HG03175 (cell line): Measurements from ENCODE around the gene DCTN3.

Experiments
- ATAC-seq: cut with Tn5 transposase; IDR thresholded peaks from one replicate; pipeline ENCODE4 v1.9.1; 2021; ENCODE audit warnings: mild to moderate bottlenecking, moderate library complexity; ENCODE audit not compliant: unreplicated experiment

Gene DCTN3

DNA sequence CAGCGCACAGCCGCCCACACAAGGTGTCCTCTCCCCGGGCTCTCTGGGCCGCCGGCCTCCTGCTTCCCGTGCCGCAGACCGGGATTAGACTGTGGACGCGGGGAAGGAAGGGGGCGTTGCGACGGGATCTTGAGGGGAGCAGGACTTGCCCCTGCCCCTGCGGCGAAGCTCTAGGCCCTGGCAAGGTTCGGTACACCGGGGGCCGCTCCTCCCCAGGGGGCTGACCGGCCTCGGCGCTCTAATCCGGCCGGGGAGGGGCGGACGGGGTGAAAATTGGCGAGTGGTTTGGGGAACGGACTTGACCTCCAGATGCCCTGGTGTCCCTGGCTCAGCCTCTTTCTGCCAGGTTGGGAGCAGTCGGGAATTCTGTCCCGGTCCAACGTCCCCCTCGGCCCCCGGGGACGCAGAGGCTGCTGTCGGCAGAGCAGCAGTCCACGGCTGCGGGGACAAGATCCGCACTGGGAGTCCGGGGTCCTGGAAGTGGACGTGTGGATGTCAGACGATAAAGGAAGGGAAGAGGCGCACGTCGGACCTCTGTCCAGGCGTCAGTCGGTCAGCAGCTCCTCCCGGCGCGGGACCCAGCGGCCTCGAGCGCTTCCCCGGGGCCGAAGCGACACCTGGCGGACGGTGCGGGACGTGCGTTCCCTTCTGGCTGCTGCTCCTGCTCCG lies 28.9 kb downstream of the DCTN3 start:
- peak; percentile 62 for ATAC-seq

DNA sequence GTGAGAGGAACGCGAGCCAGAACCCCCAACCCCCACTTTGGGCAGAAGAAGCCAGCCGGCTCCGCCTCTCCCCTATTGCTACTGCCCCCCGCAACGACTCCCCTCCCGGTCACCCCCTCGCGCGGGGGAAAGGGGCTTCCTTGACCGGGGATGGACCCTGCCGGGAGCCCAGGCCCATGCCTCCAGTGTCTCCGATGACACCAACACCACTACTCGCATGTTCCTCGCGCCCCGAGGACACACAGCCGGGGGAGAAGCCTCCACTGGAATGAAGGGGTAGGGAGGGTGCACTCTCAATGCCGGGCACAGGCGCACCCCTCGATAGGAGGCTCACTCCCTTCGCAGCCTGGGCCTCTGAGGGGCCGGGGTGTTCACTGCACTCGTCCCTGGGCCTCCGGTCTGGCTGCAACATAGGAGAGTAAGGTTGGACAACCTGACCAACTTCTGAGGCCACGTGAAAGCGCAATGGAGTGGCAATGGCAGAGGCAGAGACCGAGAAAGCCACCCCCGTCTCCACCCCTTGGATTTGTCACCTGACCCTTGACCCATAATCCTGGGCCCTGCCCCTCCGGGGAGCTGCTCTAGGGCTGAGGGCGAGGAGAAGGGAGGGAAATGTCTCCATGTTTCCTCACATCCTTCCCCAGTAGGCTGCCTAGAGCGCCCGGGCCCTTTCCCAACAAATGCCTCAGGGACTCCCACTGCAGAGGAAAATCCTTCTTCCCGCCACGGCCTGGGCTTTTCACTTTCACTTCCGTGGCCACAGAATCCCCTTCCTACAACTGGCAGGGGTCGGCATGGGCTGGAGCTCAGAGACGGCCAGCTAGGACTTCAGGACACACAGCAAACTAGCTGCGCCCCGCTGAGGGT lies 29.7 kb downstream of the DCTN3 start:
- ATAC-seq = no peak

DNA sequence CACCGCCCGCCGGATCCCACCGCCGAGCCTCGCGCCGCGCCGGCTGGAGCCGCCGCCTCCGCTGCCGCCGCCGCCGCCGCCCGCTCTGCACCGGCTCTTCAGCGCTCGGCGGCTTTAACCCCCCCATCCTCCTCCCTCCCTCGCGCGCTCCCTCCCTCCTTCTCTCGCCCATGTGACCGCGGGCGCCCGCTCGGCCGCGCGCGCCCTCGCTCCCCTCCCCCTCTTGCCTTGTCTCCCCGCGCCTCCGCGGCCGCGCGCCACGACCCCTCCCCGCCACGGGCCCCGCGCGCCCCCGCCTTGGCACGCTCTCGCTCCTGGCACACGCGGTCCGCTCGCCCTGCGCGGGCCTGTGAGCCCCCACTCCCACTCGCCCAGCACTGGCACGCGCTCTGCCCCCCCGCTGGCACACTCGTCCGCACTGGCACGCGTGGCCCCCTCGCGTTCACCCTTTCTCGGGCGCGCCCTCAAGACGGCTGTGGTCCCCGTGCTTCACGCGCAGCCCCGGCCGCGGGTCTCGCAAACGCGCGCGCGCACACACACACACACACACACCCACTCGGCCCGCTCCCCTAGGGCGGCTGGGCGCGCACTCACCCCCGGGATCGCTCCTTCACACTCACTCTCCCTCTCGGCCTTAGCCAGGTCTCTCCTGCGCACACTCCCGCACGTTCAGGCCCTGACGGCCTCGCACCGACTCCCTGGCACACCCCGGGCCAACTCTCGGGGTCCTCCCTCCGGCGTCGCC lies 30.5 kb downstream of the DCTN3 start, which contains the start of gene CNTFR:
CNTFR (minus strand) TSS at position 89 of the 745 bp plus-strand sequence. CDS start 20,743 bp downstream, outside the sequence.
- ATAC-seq = no peak

DNA sequence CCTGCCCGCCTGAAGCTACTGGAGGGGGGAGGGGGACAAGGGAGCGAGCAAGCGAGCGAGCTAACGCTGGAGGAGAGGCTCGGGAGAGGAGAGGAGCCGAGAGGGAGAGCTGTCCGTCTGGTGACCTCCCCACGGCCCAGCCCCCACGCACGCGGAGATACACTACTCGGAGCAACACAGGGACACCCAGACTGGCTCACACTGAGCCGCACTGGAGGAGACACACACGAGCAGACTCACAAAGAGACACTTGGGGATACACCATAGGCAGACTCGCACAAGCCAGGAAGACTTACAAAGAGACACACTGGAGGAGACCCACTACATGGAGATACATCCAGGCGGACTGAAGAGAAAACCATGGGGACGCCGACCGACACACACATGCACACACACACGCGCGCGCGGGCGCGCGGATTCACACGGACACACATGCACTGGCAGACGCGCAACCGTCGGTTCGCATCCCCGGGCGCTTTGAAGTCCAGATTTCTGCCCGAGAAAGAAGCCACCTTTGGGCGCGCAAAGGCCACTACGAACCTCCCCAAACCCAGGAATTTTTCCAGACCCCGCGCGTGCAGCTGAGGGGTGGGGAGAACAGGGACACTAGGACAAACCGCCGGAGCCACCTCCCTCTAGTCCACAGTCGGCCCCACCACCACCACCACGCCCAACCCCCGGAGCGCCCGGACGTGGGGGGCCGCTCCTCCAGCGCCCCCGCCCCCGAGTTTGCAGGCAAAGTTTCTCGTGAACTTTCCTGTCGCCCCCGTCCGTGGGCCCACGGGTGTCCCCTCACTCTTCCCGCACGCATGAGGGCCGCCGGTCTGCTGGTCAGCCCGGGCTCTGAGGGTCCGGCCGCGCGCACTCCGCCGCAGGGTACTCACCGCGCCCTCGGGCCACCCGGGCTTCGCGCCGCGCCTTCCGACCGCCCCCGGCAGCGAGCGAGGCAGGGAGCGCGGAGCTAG lies 31.3 kb downstream of the DCTN3 start:
- no peak for ATAC-seq

DNA sequence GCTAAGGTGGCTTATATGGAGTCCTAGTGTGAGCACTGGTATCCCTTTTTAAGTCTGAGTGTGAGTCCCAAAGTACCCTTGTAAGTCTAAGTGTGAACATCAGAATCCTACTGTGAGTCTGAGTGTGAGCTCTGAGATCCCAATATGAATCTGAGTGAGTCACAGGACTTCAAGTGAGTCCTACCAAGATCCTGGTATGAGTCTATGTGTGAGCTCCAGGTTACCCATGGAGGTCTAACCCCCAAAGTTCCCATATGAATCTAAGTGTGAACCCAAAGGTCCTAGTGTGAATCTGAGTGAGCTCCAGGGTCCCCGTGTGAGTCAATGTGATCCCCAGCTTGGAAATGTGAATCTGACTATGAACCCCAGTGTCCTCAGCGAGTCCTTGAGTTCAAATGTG lies 33.0 kb downstream of the DCTN3 start:
- no peak for ATAC-seq

DNA sequence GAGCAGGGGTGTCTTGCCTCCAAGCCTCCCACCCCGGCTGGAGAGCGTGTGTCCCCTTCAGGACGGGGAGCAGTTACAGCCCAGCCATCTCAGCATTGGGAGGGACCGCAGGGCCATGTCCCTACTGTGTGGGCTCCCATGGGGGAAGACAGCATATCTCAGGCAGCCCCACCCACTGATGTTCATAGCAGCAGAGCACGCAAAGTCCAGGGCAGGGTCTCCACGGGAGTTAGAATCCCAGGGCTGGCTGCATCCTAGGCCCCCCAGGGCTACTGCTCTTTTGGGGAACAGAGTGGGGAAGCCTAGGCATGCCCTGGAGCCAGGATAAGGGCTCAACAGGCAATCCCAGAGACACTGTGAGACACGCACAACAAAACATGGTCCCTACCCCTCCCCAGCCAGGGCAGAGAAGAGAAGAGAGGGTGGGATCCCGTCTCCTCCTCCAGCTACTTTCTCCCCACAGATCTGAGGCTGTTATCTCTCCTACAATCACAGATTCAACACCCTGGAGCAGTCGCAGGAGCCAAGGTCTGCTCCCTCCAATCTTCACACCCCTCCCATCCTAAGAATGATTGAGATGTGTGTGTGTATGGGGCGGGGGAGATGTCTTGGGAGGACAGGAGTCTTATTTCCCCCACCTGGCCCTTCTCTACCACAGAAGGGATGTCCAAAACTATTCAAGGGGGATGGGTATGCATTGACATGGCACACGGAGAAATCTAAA lies 34.2 kb downstream of the DCTN3 start:
- no peak for ATAC-seq

DNA sequence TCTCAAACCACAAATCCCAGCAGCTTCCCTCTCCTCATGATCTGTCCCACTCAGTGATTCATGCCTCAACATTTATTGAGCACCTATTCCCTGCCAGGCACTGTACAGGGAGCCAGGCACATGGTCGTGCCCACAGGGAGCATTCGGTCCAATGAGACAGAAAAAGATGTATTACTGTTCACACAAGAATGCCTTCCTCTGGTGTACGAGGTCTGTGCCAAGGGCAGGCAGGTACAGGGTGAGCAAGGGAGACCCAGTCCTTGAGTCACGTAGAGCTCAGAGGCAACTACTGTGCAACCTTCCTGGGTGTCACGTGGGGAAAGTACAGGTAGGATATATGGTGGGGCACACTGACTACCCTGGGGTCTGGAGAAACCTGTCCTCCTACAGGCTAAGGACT lies 35.3 kb downstream of the DCTN3 start:
- ATAC-seq = no peak

DNA sequence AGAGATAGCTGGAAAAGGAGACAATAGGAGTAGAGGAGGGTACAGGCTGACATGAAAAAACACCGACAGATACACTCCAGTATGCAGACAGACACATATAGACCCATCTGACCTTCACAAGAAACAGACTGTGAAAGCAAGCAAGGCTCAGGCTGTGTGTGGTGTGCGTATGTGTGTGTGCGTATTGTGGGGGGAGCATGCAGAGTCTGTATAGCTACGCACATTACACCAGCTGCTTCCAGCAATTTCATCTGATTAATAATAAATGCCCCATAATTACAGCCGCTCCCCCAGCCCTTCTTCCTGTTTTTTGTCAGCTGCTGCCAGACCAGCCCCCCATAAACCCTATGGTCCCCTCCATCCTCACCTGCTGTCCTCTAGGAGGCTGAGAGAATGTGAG lies 37.5 kb downstream of the DCTN3 start:
- no peak for ATAC-seq

DNA sequence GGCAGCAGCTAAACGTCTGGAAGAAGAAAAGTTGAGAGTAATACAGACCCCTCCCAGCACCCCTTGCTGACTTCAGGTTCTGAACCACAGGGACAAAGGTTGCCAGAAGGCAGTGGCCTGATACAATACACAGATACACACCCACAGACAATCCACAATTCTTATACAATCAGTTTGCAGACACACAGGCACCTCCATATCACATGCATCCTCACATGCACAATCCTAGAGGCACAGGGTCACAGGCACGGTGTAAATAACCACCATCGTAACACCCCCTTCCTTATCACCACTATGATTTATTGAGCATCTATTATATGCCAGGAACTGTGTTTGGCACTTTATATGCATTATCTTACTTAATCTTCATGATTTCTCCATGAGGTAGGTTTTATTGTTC lies 39.0 kb downstream of the DCTN3 start:
- no peak for ATAC-seq

DNA sequence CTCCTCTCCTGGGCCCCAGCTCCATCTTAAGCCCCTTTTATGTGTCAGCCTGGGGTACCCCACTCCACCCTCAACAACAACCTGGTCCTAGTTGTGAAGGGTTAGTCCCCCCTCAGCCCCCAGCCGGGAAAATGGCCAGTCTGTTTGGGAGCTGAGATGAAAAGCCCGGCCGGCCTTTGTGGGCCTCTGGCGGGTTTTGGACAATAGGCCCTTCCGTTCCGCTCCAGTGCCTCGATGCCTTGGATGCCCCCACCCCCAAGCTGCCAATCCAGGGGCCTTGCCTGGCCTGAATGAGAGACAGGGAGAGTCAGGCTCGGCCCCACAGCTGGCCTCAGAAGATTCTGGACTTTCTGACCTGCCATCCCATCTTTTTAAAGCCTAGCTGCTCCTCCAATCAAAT lies 39.9 kb downstream of the DCTN3 start:
- ATAC-seq = no peak

DNA sequence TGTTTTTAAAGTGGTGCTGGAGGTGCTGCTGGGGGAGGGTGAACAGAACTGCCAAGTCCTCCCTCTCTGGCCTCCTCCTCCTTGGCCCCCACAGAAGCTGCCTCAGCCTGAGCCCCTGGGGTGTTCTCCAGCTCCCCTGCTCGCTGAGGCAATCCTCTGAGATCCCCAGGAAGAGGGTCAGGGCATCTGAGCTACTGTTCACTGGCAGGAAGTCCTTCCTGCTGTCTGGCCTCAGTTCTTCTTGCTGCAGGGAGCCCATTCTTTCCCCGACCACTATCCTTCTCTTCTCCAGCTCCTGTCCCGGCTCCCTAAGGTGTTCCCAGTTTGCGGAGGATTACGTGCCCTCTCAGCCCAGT lies 40.5 kb downstream of the DCTN3 start:
- ATAC-seq = no peak

DNA sequence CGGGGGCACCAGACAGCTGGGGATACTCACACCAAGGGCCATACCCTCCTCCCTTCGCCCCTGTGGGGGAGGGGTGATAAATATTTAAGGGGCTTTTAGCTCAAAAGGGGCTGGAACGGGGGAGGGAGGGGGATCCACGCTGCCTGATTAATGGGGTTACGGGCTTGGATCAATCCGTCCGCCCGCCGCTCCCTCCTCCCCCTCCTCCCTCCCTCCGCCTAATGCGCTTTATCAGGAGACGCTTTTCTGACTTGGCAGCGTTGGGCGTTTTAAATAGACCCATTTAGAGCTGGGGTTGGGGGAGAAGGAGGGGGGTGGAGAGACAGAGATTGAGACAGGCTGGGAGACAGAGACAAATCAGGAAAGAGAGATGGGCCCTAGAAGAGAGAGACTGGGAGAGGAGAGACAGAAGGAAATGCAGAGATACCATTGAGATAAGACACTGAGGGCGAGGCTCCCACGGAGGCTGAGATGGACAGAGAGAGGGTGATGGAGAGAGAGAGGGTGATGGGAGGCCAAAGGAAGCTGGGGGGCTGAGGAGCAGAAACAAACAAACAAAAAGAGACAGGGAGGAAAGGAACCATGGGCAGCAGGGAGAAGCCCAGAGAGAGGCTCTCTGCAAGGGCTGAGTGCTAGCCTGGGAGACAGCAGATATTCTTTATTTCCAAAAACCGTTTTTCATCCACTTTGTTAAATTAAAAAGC lies 41.0 kb downstream of the DCTN3 start:
- no peak for ATAC-seq

DNA sequence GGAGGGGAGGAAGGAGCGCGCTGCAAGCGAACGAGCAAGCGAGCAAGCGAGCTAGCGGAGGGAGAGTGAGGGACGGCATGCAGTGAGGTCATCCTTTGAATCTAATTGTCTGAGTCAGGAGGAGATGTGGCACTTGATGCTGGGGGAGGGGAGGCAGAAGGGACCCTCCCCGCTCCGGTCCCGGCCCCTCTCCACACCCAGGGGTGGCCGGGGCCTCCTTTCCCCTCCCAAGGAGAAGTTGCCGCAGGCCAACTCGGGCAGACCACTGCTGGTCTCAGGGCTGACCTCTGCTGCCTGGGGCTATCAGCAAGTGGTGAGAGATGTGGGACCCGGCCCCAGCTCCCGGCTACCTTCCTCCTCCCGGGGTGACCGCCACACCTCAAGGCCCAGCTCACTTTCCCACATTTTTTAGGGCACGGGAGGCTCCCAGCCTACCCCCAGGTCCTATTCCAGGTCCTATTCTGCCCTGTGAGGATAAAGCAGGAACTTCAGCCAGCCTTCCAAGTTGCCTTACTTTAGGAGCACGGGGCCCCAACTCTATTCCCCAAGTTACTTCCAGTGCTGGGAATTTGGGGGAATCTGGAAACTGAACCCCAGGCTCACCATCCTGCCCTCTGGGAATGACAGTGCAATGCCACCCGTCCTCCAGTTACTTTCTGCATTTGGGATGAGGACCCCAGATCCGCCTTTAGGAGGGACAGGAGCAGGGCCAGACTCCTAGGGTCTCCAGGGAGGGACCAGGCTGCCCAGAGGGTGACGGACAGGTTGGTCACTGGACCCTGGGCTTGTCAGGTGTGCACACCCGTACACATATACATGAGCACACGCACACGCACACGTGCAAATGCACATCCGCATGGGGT lies 41.8 kb downstream of the DCTN3 start:
- no peak for ATAC-seq

DNA sequence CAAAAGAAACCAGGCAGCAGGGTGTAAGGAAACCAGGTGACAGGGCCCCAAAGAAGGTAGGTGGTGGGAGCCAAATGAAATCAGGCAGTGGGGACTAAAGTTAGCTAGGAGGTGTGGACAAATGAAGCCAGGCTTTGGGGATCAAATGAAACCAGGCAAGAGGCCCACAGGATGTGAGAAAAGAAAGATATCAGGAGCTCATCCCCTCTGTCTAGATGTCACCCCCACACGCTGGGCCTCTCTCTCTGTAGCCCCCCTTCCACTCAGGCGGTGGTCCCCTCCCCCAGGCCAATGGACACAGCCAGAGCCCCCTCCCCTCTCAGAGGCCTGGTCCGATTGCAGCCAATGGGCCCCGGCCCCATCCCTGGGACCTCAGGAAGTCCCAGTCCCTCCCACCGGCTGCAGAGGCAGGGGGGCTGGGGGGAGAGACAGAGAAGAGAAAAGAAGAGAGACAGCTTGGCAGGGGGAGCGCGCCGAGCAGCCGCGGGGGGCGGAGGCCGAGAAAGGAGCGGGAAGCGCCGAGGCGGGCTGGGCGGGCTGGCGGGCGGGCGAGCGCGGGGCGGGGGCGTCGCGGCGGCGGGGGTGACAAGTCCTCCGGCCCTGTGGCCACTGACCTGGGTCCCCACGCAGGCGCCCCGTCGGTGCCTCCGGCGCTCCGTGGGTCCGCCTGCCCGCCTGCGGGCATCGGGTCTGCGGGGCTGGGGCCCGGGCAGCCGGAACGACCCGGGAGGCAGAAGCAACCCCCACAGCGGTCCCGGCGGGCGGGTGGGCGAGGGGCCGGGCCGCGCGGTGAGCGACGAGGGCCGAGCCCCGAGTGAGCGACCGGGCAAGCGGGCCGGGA lies 42.7 kb downstream of the DCTN3 start:
- ATAC-seq = no peak

DNA sequence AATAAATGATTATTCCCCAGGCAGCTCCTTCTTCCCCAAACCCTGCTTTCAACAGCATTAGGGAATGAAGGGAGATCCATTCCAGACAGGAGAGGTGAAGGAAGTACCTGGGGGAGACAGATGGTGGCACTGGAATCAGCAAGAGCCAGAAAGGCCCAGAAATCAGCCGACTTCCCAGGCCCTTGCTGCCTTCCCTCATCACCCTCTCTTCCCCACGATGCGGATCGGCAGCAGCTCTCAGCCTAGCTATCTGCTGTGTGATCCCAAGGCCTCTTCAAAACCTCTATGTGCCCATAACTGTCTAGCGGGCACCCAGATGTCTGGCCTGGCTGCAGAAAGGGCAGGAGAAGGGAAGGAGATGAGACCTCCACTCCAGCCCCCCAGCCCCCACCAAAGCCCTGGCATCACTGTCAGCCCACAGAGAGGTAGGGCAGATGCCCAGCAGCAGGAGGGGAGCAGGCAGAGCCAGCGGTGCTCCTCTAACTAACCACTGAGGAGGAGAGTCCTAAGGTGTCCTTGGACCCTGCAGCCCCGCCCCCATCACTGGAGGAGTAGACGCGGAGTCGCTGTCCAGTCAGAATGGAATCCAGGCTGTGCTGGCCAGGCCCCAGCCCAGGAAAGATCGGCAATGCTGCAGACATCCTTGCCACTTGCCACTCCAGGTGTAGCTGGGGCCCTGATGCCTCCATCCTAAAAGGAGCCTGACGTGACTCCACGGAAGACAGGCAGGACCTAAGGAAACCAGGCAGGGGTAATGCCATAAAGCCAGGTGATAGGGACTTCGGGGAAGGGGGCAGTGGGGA lies 43.5 kb downstream of the DCTN3 start:
- ATAC-seq = no peak

DNA sequence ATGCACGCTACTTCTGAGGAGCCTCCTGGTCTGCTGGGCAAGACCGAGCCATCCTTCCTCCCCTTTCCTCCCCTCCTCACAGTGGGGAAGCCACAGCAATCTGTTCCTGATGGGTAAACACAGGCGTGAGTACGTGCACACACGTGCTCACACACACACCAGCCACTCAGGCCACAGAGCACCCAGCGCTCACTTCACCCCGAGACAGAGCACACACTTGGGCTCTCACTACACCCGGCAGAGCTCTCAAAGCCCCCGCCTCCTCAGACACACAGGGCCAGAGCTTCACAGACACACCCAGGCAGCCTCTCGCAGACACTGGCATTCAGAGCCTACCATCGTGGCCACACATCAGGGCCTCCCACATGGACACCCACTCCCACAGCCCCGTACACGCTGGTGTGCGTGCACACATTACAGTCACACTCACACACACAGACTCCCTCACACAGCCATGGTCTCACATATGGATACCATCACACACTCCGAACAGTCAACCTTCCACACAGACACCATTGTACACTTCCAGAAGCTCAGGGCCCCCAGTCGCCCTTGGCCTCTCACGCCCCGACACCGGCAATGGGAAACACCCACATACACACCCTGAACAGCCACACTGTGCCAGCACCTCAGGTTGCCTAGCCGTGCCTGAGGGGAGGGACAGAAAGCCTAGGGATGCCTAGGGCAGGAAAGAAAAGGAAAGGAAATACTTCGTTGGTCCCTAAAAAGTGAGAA lies 44.3 kb downstream of the DCTN3 start:
- ATAC-seq = no peak
